GM19035 (cell line): Measurements from ENCODE around the gene C19orf33.
"Not testable (repeated sequence)": the region's sequence is repeated elsewhere in the genome, so short reads cannot be mapped to it uniquely, and the experiment has no call there.

Experiments used
- ATAC-seq: cut with Tn5 transposase; IDR thresholded peaks from one replicate; pipeline ENCODE4 v1.9.1; 2021; ENCODE audit not compliant: unreplicated experiment

C19orf33 gene

DNA sequence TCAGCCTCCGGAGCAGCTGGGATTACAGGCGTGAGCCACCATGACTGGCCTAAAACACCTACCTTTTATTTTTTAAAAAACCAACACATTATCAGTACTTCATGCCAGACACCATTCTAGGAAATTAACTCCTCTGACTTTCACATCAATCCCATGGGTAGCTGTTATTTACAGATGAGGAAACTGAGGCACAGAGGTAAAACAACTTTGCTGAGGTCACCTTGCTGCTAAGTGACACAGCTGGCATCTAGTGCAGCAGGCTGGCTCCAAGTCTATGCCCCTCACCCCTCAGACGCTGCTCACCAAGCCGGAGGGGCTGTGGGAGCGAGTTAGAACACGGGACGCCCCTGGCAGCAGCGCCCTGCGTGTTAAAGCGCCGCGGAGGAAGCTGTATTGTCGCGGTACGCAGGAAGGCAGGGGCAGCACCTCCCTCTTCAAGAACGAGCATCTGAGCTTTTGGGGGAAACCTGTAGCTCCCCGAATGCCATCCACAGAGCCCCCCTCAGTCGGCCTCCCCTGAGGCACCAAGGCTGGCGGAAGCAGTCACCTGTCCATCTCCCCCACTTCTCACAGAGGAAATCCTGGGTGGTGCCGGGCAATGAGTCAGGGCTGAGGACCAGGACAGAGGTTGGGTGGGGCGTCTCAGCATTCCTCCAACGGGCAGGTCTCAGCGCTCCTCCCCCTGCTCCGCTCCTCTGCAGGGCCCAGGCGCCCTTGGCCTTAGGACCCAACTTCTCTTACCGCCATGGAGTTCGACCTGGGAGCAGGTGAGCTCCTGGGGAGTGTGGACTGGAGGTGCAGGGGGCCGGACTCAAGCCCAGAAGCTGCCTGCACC is at the start of gene C19orf33:
Gene C19orf33 (plus strand): TSS at position 735 of the 835 bp plus-strand sequence. CDS start 11 bp downstream, at position 746.
- no peak for ATAC-seq

DNA sequence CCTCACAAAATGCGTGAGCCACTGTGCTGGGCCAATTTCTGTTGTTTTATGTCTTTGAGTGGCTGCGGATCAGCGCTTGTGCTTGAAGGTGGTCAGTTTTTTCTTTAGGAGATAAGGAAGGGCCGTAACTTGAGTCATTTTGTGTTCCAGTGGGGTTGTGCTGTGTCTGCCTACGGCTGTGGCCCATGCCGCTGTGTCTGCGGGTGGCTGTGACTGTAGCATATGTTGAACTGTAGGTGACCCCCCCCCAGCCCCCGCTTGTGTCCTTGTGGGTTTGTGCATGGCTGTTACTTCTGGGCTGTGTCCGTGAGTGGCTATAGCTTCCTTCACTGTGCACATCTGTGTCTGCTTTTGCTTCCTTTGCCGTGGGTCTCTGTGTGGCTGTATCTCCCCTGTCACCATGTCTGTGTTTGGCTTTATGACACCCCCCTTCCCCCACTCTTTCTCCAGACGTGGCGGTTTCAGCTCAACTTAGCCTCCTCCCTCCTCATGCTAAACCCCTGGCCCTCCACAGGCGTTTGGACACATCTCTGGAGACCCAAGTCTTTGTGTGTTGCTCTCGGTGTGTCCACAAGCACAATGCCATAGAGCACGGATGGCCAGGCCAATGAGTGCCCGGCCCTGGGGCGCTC is 48.6 kb upstream of the C19orf33 start:
- no peak for ATAC-seq

DNA sequence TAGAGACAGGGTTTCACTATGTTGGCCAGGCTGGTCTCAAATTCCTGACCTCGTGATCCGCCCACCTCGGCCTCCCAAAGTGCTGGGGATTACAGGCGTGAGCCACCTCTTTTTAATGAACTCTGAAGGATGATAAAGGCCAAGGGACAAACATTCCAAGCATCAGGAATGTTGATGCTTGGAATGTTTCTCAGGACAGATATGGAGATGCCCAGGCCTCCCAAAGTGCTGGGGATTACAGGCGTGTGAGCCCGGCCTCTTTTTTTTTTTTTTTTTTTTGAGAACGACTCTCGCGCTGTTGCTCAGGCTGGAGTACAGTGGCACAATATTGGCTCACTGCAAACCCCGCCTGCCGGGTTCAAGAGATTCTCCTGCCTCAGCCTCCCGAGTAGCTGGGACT is 42.1 kb upstream of the C19orf33 start:
- not testable (repeated sequence) for ATAC-seq

DNA sequence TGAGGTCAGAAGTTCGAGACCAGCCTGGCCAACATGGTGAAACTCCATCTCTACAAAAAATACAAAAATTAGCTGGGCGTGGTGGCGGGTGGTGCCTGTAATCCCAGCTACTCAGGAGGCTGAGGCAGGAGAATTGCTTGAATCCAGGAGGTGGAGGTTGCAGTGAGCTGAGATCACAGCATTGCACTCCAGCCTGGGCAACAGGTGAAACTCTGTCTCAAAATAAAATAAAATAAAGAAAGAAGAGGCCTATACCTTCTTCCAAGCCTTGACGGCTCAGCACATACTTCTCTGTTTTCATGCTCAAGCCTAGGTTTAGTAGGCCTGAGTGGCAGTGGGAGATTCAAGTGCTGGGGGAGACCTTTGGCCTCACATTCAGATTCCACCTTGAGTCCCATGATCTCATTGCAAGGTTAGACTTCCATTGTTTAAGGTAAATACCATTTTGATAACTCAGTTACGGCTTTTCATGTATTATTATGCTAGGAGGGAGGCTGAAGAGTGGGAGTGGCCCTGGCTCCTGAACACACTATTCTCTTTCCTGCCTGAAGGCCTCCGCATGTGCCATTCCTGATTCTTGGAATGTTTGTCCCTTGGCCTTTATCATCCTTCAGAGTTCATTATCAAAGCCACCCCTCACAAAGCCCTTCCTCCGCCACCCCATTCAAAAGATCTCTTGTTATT is 41.3 kb upstream of the C19orf33 start:
- ATAC-seq = no peak

DNA sequence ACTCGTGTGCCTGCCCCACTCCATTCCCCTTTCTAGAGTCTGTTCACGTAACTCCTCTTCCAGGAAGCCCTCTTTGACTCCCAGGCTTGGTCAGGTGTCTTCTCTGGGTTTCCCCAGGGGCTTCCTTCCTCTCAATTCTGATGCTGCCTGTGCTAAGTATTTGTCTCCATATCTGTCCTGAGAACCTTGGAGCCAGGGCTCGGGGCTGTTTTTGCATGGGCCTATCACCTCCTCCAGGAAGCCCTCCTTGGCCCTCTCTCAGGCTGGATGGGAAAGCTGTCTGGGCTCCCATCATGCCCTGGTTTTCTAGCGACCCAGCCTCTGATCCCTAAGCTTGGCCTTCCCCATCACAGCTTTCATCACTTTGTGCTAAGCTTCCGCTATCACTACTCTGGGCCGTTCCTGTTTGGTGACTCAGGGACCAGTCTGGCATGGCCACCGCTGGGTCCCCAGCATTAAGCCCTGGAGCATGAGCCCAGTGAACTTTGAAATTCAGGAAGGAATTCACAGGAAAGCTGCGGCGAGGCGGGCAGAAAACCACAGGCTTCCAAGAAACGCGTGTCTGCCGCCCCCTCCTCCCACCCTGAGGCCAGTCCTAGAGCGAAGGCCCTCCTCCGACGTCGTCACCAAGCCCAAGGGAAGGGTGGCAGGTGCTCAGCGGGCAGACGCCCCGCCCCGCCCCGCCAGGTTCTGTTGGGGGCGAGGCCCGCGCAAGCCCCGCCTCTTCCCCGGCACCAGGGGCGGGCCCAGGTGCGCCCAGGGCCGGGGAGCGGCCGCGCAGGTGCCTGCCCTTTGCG is 40.2 kb upstream of the C19orf33 start:
- ATAC-seq = no peak

DNA sequence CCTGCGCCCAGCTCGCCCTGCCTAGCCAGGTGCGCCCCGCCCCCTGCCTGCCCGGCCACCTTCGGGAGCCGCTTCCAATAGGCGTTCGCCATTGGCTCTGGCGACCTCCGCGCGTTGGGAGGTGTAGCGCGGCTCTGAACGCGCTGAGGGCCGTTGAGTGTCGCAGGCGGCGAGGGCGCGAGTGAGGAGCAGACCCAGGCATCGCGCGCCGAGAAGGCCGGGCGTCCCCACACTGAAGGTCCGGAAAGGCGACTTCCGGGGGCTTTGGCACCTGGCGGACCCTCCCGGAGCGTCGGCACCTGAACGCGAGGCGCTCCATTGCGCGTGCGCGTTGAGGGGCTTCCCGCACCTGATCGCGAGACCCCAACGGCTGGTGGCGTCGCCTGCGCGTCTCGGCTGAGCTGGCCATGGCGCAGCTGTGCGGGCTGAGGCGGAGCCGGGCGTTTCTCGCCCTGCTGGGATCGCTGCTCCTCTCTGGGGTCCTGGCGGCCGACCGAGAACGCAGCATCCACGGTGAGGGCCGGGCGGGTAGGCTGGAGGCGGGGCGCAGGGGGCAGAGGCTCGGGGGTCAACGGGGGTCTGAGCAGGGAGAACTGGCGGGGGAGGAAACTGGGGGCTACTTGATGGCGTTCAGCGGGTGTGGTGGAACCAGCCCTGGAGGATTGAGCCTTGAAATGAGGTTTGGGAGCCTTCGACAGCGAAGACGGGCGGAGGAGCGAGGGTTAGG is 39.4 kb upstream of the C19orf33 start, which contains the start of gene SPINT2:
Gene SPINT2 (plus strand): TSS at position 88 of the 727 bp plus-strand sequence. CDS start 320 bp downstream, at position 408.
- ATAC-seq = no peak

DNA sequence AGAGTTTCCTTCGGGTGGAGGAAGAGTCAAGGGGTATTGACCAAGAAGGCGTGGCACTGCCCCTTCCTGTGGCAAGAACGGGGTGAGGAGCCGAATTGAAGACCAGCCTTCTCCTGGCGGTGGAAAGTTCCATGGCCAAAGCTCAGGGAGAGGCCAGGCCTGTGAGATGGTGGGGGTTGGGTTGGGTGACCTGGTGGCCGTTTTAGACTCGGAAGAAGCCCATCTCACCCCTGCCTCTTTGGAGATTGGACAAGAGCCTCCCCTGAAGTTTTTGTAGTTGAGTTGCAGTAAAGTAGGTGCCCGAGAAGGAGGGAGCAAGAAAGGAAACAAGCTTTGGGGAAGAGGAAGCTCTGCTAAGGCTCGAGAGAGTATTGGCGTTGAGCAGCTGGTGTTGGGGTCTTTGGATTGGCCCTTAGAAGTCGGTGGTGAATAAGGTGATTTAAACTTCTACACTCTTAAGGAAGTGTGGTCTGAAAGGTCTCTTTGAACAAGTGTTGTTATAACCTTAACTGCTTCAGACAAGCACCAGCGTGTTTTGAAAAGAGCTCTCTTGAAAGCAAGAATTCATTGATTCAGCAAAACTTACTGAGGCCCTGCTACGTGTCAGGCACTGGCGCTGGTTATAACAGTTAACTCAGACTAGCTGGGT is 38.7 kb upstream of the C19orf33 start:
- ATAC-seq = no peak

DNA sequence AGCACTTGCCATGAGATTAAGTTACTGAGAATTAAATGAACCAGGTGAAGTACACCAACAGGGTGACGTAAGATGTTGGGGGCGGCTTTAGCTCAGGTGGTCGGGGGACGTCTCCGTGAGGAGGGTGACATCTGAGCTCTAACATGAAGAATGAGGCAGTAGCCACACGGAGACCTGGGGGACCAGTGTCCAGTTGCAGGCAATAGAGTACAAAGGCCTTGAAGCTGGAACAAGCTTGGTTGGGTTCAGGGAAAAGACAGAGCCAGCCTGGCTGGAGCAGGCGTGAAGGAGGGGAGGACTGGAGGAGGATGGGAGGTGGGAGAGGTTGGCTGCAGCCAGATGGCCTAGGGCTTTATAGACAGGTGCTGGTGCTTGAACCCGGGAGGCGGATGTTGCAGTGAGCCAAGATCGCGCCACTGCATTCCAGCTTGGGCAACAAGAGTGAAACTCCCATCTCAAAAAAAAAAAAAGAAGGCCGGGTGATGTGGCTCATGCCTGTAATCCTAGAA is 38.1 kb upstream of the C19orf33 start:
- ATAC-seq = no peak

DNA sequence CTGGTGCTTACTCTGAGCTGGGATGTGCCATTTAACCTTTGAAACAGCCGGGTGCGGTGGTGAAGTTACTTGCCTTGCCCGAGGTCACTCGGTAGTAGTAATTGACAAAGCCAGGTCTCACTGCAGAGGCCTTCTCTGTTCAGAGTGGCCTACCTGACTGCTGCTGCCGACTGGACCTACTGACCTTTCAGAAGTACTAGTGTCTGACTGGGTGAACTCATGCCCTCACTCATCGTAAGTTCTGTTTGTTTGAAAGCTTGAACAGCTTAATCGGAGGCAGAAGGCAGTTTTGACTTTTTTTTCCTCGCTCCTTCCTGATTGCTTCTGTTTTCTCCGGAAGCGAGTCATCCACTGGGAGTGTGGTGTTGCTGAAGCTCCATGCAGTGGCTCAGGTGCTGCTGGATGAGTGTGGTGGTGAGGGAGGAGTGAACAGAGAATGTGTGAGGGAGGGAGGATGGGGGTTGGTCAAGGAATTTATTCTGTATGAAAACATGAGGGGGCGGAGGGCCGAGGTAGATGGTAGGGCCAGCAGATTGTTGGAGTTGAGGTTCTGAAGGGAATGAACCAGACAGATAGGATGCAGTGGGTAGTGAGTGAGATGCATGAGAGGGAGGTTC is 37.0 kb upstream of the C19orf33 start:
- no peak for ATAC-seq

DNA sequence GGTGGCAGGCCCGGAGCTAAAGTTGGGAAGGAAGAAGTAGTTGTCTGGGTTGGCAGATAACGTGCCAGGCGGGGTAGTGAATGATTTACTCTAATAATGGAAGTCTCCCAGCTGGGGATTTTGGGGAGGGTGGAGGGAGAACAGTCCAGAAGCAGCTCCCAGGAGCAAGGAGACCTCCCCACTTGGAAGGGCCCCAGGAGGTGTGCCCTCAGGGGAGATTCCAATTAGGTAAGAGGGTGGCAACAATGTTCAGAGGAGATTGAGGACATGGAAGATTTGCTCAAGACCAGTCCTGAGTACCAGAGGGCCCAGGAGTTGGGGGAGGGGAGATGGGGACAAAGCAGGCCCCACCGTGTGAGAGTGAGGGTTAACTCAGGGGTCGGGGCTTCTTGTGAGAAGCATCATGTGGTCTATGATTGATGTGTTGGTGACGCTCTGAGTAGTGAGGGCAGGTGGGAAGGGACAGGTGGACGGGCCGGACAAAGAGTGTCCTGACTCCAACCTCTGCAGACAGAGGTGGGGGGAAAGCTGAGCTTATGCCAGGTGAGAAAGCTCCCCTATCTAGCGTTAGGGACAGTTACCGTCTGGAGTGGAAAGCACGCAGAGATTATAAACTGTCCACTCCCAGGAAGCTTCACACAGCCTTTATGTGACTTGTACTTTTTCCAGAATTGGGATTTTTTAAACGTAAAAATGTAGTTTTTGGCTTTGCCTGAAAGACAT is 36.1 kb upstream of the C19orf33 start:
- no peak for ATAC-seq

DNA sequence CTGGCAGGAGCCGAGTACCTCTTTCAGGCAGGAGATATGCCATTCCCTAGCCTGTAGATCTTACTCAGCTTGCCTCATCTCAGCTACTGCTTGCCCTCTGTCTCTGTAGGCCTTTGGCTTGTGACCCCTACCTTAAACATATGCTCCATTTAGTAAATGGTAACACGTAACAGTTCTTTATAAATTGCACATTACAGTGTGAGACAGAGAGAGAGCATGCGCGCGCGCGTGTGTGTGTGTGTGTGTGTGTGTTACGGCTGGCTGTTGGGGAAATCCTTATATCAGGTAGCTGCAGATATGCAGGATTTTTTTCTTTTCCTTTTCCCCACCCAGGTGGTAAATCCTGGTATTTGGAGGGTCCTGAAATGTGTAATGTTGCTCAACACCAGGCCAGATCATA is 35.5 kb upstream of the C19orf33 start:
- no peak for ATAC-seq

DNA sequence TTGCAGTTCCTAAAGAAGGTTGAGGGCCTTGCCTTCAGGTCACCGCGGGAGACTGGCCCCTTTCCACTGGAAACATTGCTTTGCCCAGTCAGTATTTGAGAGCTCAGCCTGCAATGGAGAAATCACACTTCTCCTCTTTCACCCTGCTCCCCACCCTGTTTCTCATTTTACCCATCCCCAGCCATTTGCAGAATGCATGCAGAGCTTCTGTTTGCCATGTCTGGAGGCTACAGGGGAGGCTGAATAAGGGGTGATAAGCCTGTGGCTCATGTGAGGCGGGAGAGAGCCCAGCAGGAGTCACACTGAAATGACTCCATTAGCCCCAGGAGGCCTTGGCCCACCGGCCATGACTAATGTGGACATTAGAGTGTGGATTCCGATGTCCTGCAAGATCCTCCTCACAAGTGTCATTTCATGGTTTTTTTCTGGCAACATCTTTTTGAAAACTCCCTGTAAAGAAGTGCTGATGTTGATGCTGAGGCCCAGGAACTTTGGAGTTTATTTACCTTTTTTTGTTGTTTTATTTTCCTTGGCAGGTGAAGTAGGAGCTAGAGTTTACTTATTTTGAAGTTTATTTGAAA is 33.4 kb upstream of the C19orf33 start:
- ATAC-seq = no peak

DNA sequence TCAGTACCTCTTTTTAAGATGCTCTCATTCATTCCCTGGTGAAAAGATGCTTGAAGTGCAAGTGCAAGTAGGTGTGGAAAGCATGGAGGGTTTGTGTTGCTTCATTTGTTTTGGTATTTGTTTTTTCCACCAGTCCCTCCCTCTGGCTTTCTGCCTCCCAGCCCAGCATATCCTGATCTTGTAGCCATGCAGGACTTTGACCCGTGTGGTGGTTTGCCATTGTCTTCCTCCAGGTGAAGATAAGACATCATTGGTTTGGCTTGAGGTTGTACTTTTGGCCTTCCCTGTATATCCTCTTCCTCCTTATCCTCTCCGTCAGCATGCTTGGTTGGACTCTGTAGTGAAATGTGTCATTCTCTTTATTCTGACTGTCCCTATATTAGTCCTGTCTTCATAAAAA is 30.6 kb upstream of the C19orf33 start:
- ATAC-seq = no peak

DNA sequence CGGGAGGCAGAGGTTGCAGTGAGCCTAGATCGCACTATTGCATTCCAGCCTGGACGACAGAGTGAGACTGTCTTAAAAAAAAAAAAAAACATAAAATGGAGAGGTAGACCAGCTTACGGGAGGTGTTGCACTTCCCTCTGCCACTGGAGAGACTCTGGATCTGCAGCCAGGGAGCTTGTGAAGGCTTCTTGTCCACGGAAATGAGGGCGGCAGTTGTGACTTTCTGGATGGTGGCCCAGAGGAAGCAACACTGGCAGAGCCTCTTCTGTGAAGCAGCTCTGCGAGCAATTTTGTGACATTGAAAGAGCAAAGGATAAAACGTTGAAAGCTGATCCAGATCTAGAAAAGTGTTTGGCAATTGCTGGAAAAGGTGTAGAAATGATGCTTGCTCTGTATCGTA is 29.3 kb upstream of the C19orf33 start:
- ATAC-seq = no peak

DNA sequence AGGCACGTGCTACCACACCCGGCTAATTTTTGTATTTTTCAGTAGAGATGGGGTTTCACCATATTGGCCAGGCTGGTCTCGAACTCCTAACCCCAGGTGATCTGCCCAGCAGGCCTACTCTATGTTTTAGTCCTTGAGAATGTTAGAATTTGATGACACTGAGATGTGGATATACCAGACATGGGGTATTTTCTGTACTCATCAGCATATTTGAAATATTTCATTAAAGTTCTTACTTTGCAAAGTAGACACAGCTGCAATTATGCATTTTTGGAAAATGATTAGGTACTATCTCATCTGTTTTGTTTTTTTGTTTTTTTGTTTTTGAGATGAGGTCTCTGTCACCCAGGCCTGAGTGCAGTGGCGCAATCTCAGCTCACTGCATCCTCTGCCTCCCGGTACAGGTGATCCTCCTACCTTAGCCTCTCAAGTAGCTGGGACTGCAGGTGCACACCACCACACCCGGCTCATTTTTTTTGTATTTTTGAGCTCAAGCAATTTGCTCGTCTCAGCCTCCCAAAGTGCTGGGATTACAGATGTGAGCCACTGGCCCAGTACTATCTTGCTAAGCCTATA is 27.0 kb upstream of the C19orf33 start:
- ATAC-seq = no peak

DNA sequence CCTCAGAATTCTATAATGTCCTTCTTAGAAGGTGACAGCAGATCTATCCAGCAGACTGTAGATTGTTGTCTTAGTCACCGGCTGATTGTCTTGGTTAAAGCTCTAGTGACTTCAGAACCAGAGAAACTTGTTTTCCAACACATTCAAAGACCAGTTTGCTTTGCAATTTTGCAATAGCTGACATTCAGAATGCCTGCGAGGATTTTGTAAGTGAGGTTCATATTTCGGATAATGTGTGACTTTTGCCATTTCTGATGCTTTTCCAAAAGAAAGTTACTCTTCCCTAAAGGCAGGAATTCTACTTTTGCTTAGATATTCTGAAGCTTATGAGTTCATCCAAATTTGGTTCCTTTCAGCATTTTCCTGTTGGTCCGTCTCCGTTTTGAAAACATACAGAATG is 26.5 kb upstream of the C19orf33 start:
- ATAC-seq = no peak

DNA sequence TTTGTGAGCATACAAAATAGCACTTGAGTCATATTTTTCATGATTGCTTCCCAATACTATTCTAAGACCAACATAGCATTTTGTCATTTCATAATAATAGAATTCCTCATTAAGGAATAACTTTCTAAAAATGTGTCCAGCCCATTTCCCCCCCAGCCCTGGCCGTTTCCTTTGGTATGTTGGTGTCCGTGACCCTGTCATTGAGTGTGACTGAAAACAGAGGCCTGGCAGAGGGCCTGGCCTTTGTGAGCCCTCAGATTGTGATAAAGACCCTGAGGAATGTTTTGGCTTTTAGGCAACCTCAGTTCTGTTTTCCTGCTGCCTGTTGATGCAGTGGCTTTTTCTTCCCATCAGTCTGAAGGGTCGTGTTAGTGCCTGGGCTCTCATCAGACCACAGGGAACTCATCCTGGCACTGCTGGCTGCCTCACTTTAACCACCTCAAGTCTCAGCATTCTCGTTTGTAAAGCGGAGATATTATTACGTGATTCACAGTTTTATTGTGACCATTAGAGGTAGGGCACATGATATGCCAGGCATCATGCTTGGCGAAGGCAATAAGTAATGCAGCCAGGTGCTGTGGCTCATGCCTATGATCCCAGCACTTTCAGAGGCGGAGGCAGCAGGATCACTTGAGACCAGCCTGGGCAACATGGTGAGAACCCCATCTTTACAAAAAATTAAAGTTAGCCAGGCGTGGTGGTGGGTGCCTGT is 25.9 kb upstream of the C19orf33 start:
- no peak for ATAC-seq
